GM12878 (cell line): ENCODE data around the gene ASS1. TPM values are rescaled to one million over a fixed set of nuclear protein-coding genes. Genes with fewer than 3 reads are reported as not detected.

ENCODE experiments used
- ATAC-seq: fragments of 200-7000 bp; cut with Tn5 transposase; 3 replicates; pipeline ENCODE4 v1.9.1; 2020; ENCODE audit warnings: mild to moderate bottlenecking, moderate library complexity
- Bru-seq: library from RNA; stranded (reverse); fragments of 400-500 nt; gene quantifications from one replicate; lab custom pipeline; 2021; lab: Mats Ljungman, UMichigan
- BruChase-seq, 2 experiments: library from RNA; stranded (reverse); fragments of 400-500 nt; gene quantifications; one replicate each; lab custom pipeline; 2021; lab: Mats Ljungman, UMichigan
- BruUV-seq: library from RNA; stranded (reverse); fragments of 400-500 nt; replicated peaks from 2 replicates; lab custom pipeline; 2021; lab: Mats Ljungman, UMichigan
- CTCF ChIA-PET: fragments of 300-600 bp; sonication (Branson Sonifier 250); formaldehyde crosslinking; extraction: SDS; loops from one replicate; lab custom pipeline; 2021; ENCODE audit warnings: inconsistent platforms; lab: Yijun Ruan, JAX
- POLR2A ChIA-PET: fragments of 350-600 bp; formaldehyde crosslinking; extraction: SDS; loops from one replicate; lab custom pipeline; 2021; ENCODE audit warnings: inconsistent platforms; lab: Charles Lee
- RAD21 ChIA-PET: fragments of 300-600 bp; sonication (Branson Sonifier 250); formaldehyde crosslinking; loops from one replicate; lab custom pipeline; 2023; ENCODE audit warnings: antibody characterized with exemption; ENCODE audit not compliant: unreplicated experiment; lab: Charles Lee
- SMC1A ChIA-PET: fragments of 300-600 bp; sonication (Branson Sonifier 250); formaldehyde crosslinking; loops from one replicate; lab custom pipeline; 2023; ENCODE audit not compliant: unreplicated experiment, uncharacterized antibody; lab: Charles Lee
- DNase-seq: peaks from one replicate; pipeline ENCODE4 v3.0.0-alpha.2; 2011; ENCODE audit warnings: low read depth, low spot score
- FAIRE-seq: peaks from 3 replicates; lab custom pipeline; 2011; peaks lifted over from hg19 to GRCh38; lab: Jason Lieb, UNC
- H2AFZ ChIP-seq: 2 replicates; pipeline ENCODE4 v1.6.0; 2011; ENCODE audit warnings: low read depth, low read length, control low read depth; ENCODE audit not compliant: control insufficient read depth
- H3K27ac ChIP-seq: 2 replicates; pipeline ENCODE4 v1.5.1; 2011; ENCODE audit warnings: control low read depth; ENCODE audit not compliant: control insufficient read depth, insufficient read depth
- H3K27me3 ChIP-seq, 2 experiments: replicated peaks in 1 of 2; 2 replicates each; pipeline versions ENCODE4 v1.6.0 to v1.6.1; 2011; ENCODE audit warnings: low read length in 1 of 2; ENCODE audit not compliant: control insufficient read depth in 2 of 2, insufficient read depth in 2 of 2
- H3K36me3 ChIP-seq, 2 experiments: 2 replicates each; pipeline ENCODE4 v1.5.1; 2011; ENCODE audit warnings: low read length in 1 of 2; ENCODE audit not compliant: control insufficient read depth in 2 of 2, insufficient read depth in 2 of 2
- H3K4me1 ChIP-seq: 2 replicates; pipeline ENCODE4 v1.6.1; 2011; ENCODE audit warnings: mild to moderate bottlenecking, low read length, moderate library complexity, mixed read lengths; ENCODE audit not compliant: control insufficient read depth, insufficient read depth
- H3K4me2 ChIP-seq: 2 replicates; pipeline ENCODE4 v1.6.0; 2011; ENCODE audit warnings: control low read depth; ENCODE audit not compliant: control insufficient read depth, insufficient read depth
- H3K4me3 ChIP-seq: fragments of 200-600 bp; sonication (generic); 2 replicates; pipeline ENCODE4 v1.5.1; 2016
- H3K79me2 ChIP-seq: 2 replicates; pipeline ENCODE4 v1.6.0; 2011; ENCODE audit warnings: low read length; ENCODE audit not compliant: control insufficient read depth, insufficient read depth
- H3K9ac ChIP-seq: 2 replicates; pipeline ENCODE4 v1.8.0; 2011; ENCODE audit warnings: low read length, control low read depth, mixed read lengths; ENCODE audit not compliant: control insufficient read depth, insufficient read depth
- H3K9me3 ChIP-seq: replicated peaks from 3 replicates; pipeline ENCODE4 v1.5.1; 2011; ENCODE audit warnings: mild to moderate bottlenecking, low read length; ENCODE audit not compliant: control insufficient read depth, insufficient read depth
- H4K20me1 ChIP-seq: 2 replicates; pipeline ENCODE4 v1.6.0; 2011; ENCODE audit not compliant: control insufficient read depth, insufficient read depth
- TCF12 ChIP-seq: IDR thresholded peaks from 2 replicates; pipeline ENCODE4 v1.6.1; 2011; ENCODE audit warnings: low read depth, mild to moderate bottlenecking, low read length
- WRNIP1 ChIP-seq: IDR thresholded peaks from 2 replicates; pipeline ENCODE4 v1.6.1; 2011; ENCODE audit warnings: low read depth, low read length, improper control_type of control experiment, borderline replicate concordance
- WGBS: methylation state at CpG from one replicate; pipeline ENCODE4 v1.1.6; 2016; ENCODE audit warnings: low lambda C conversion rate; ENCODE audit not compliant: insufficient replicate concordance, insufficient coverage; ENCODE audit errors: missing lambda C conversion rate; 5-methylcytosine and 5-hydroxymethylcytosine counted together
- in situ Hi-C: fragments of 300-500 bp; cut with MboI; formaldehyde crosslinking; loops from 9 replicates; pipeline ENCODE4 v1.14.3; 2018; ENCODE audit warnings: mixed read lengths
- intact Hi-C: fragments of 100-400 bp; cut with micrococcal nuclease; formaldehyde crosslinking; loops from one replicate; pipeline ENCODE4 v1.14.2; 2022; ENCODE audit not compliant: unreplicated experiment
- long read RNA-seq, 2 experiments: library from polyadenylated mRNA; unstranded; transcript quantifications; one replicate each; pipeline ENCODE4 v2.0.0, GENCODE V29; 2019 to 2020
- polyA minus RNA-seq, 3 experiments: library from RNA; depleted of rRNA, polyadenylated mRNA; stranded (reverse); fragments of >200 nt; gene quantifications; 2 replicates each; pipeline ENCODE4 v1.2.3, GENCODE V29; 2011
- polyA plus RNA-seq, 11 experiments: library from polyadenylated mRNA; depleted of rRNA in 4 of 11; unstranded in 6 of 11; stranded (reverse) in 5 of 11; fragments of >200 nt; fragmentation: Nextera tagmentation in 4 of 11; fragmentation: Illumina TruSeq in 1 of 11; extraction: Ambion mirVana in 4 of 11; extraction: Trizol in 1 of 11; gene quantifications; 1 replicate in 1 of 11; 2 replicates in 10 of 11; pipeline versions ENCODE4 v1.2.1 to v1.2.3, GENCODE V29; 2011 to 2016; ENCODE audit warnings: inconsistent platforms in 2 of 11, missing spikeins in 2 of 11, low read depth in 1 of 11
- total RNA-seq, 4 experiments: library from RNA; depleted of rRNA in 3 of 4; stranded (reverse); fragments of >200 nt in 3 of 4; fragmentation: Illumina TruSeq in 1 of 4; extraction: Trizol in 1 of 4; gene quantifications; 2 replicates each; pipeline versions ENCODE4 v1.2.1 to v1.2.3, GENCODE V29; 2013 to 2021

The ASS1 gene
- total RNA-seq (2013; cell fraction: nucleolus; rRNA removed): not detected in 2 replicates
- 0.16 and 0.23 TPM in 2 replicates for total RNA-seq (2014; rRNA removed)
- total RNA-seq (2014; rRNA removed; fragmentation: Illumina TruSeq; extraction: Trizol): 0.27 TPM in 1 of 2 replicates, not detected in the other
- 0.28 and 0.58 TPM in 2 replicates for total RNA-seq (2021)
- 0.52 TPM for polyA plus RNA-seq (2011; ENCODE audit: low read depth)
- polyA plus RNA-seq (2011; rRNA removed): 4.2 and 6.1 TPM in 2 replicates
- 5.2 and 6.1 TPM in 2 replicates for polyA plus RNA-seq (2011; cell fraction: cytosol; rRNA removed)
- 2.2 and 3.8 TPM in 2 replicates for polyA plus RNA-seq (2011; cell fraction: nucleus; rRNA removed)
- 0.89 and 2.0 TPM in 2 replicates for polyA plus RNA-seq (2012)
- polyA plus RNA-seq (2014; fragmentation: Illumina TruSeq; extraction: Trizol): 0.10 TPM in 1 of 2 replicates, not detected in the other
- polyA plus RNA-seq (2014; fragmentation: Nextera tagmentation; extraction: Ambion mirVana): not detected
- 0.28 TPM in 1 of 2 replicates, not detected in the other for polyA plus RNA-seq (2014; rRNA removed)
- polyA plus RNA-seq (2016; fragmentation: Nextera tagmentation; extraction: Ambion mirVana): under 1 TPM in 1 of 2 experiments, not detected in 1; 0.31 TPM
- 3.3 and 4.1 TPM in 2 replicates for polyA minus RNA-seq (2011; rRNA and poly(A)+ RNA removed)
- 18.6 and 21.8 TPM in 2 replicates for polyA minus RNA-seq (2011; cell fraction: cytosol; rRNA and poly(A)+ RNA removed)
- polyA minus RNA-seq (2011; cell fraction: nucleus; rRNA and poly(A)+ RNA removed): 2.5 and 7.8 TPM in 2 replicates
- percentile 24 among the genes with signal in this experiment for Bru-seq, nascent RNA
- BruChase-seq, experiment 1, labeled RNA remaining after a 6-hour chase: percentile 24 among the genes with signal in this experiment
- BruChase-seq, experiment 2, labeled RNA remaining after a 2-hour chase: percentile 27 among the genes with signal in this experiment
- long read RNA-seq, experiment 1, partial matches to known transcripts: 0 of 2 reads
- long read RNA-seq, experiment 1, other reads (novel, unspliced or antisense): 0 of 2 reads
- long read RNA-seq, experiment 2, partial matches to known transcripts: 0 of 2 reads
- long read RNA-seq, experiment 2, other reads (novel, unspliced or antisense): 0 of 2 reads

DNA sequence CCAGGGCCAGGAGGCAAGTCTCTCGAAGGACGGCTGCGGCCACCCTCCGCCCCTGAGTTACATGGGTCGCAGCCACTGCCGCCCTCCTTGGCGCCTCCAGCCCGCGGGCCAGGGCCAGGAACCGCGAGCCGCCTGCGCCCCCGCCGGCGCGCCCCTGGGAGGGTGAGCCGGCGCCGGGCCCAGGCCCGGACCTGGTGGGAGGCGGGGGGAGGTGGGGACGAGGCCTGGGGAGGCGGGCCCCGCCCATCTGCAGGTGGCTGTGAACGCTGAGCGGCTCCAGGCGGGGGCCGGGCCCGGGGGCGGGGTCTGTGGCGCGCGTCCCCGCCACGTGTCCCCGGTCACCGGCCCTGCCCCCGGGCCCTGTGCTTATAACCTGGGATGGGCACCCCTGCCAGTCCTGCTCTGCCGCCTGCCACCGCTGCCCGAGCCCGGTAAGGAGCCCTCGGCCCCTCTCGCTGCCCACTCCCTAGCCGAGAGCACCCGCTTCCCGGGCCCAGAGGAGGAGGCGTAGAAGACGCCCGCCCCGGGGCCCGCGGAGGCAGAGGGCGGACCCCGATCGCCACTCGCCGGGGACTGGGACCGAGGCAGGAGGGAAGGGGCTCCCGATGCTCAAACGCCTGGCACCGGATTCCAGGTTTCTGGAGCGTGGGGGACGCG, at the start of gene ASS1:
Gene ASS1, plus strand, starts transcription at position 397 of the 657 bp plus-strand sequence. CDS start 7,268 bp downstream, outside the sequence.
- CTCF ChIA-PET: no interaction called here
- H4K20me1 ChIP-seq: no peaks in the 10 kb centered on the region
- RAD21 ChIA-PET: no interaction called here
- POLR2A ChIA-PET: no interaction called here
- peaks cover 3% of the 10 kb centered on the region; the same call in 2 of the 3 replicates for H3K9me3 ChIP-seq
- H3K4me1 ChIP-seq: no peaks in the 10 kb centered on the region
- no peak within 1 kb of the TSS for H3K27ac ChIP-seq
- BruUV-seq: no TSS peak
- 5% methylated on average over 46 of the region's 66 CpGs for WGBS
- H3K79me2 ChIP-seq: no peaks in the 10 kb centered on the region
- H3K4me2 ChIP-seq: no peak within 1 kb of the TSS
- intact Hi-C loops: no loop called here
- no peaks in the 10 kb centered on the region for H3K36me3 ChIP-seq
- no peak within 1 kb of the TSS for H2AFZ ChIP-seq
- TF ChIP-seq WRNIP1: no peak
- peak; percentile 31; the same call in 1 of the 2 replicates for TF ChIP-seq TCF12
- TF ChIP-seq, all 136 proteins: peak for 1
- no peak for FAIRE-seq
- SMC1A ChIA-PET: no interaction called here
- H3K27me3 ChIP-seq: no peaks in the 10 kb centered on the region; a peak in 3 of 4 replicates
- peak; percentile 75 for ATAC-seq
- in situ Hi-C loops: no loop called here
- H3K9ac ChIP-seq: no peak within 1 kb of the TSS
- no peak within 1 kb of the TSS for H3K4me3 ChIP-seq
- no peak for DNase-seq
